ENCODE data around the gene DAPP1.
"Not testable (repeated sequence)": the region's sequence is repeated elsewhere in the genome, so short reads cannot be mapped to it uniquely, and the experiment has no call there.

The DAPP1 gene

GRCh38 chr4:99816545-99817308 is at the start of gene DAPP1:
Gene DAPP1 (plus strand): TSS chr4:99816827. CDS start chr4:99816914, 87 bp downstream.
- peak; percentile 81 to 84 (median 83) for DNase-seq

DNA sequence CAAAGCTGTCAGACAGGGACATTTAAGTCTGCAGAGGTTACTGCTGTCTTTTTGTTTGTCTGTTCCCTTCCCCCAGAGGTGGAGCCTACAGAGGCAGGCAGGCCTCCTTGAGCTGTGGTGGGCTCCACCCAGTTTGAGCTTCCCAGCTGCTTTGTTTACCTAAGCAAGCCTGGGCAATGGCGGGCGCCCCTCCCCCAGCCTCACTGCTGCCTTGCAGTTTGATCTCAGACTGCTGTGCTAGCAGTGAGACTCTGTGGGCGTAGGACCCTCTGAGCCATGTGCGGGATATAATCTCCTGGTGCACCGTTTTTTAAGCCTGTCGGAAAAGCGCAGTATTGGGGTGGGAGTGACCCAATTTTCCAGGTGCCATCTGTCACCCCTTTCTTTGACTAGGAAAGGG is 45.8 kb upstream of the DAPP1 start:
- DNase-seq: not testable (repeated sequence)

DNA sequence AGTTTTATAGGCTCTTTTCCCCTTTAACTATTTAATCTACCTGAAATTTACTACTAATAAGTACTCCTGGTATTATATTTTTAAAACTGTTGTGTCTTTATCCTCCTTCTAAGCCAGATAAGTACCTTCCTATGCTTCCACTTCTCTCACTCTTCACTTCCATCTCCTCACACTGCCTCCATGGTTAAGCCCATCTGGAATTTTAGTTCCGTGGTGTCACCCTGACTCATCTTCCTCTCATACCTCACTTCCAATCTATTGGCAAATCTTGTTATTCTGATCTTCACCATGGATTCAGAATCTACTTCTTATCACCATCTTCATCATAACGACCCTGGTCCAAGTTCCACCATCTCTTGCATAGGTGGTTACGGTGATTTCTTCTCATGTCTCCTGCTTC is 32.7 kb upstream of the DAPP1 start:
- no peak for DNase-seq

- no peak for DNase-seq
Measured at GRCh38 chr4:99784842-99785241, 31.8 kb upstream of the DAPP1 start.

- no peak for DNase-seq
Measured at GRCh38 chr4:99790796-99791617, 25.6 kb upstream of the DAPP1 start.

GRCh38 chr4:99800332-99801004 is 16.2 kb upstream of the DAPP1 start:
- no peak for DNase-seq

- DNase-seq: no peak
Measured at GRCh38 chr4:99801005-99801699, 15.5 kb upstream of the DAPP1 start.

DNA sequence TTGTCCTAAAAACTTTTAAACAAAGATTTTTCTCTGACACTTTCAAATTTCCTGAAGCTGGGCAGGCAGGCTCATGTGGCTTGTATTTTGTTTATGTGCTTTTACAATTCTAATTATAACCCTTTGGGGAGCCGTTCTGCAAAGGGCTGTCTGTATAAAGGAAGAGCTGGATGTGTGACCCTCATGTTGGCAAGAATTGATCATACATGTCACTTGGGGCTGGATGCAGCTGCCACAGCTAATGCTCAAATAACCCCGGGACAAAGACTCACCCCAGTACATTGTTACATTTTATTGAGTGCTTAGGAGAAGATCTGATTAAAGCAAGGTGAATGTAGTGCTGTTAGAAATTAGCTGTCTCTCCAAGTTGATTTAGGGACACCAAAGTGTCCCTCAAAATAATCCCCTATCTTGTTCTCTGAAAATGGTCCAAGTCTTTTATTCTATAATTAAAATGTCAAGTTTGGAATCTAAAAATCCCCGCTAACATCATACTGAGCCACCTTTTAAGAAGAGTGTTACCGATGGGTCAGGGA is 13.0 kb upstream of the DAPP1 start:
- no peak for DNase-seq

DNA sequence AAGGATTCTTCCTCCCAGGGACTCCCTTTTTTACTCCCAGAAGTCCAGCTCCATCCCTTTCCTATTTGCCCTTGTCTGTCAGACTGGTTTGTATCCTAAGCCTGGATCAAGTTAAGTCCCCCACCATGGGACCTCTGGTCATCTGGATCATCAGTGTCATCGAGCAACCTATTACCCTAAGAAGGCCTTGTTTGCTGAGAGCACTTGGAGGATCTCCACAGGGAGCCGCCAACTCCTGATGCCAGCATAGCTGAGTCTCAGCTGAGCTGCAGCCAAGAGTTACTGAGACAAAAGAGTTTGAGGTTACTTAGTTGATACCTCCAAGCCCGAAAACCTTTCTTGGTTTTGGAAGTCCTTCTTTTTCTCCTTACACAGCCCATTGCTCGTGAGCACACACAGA is 10.1 kb upstream of the DAPP1 start:
- DNase-seq: no peak

DNA sequence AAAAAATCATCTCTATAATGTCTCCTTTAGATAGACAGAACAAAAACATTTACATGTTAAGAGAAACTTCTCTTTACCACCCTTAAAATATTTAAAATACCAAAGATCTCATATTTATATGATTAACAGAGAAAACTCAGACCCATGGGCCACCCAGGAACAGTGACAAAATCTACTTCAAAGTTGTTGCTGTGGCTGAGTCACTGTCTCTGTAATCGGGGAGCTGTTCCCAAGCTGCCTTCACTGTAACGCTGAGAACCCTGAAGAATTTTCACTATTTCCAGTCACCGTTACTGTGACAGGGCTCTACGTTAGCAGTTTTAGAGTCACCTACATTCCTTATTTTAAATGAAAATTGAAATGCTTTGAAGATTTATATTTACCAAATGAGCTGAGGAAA is 9.0 kb upstream of the DAPP1 start:
- DNase-seq: no peak

GRCh38 chr4:99808260-99808857 is 8.3 kb upstream of the DAPP1 start:
- DNase-seq: peak; percentile 69 to 77 (median 71)

DNA sequence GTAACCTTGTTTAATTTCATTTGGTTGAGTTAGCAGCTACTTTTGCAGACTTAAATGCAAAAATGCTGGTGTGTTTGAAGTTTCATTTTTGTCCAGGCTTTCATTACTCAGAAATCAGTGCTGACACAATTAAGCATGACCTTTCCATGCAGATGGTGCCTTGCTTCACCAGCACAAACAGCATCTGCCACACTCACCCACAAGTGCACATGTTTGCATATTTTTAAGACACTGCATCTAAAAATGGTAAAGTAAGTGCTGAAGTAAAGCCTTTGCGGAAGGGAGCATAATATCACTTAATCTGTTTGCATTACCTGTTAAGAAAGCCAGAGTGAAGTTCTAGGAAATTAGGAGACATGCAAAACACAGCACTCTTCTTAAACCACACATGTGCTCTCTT is 7.3 kb upstream of the DAPP1 start:
- peak in 1 of 3 donors; percentile 16 for DNase-seq

- DNase-seq: no peak
Measured at GRCh38 chr4:99810536-99810935, 6.1 kb upstream of the DAPP1 start.

- DNase-seq: peak in 1 of 3 donors; percentile 12
Measured at GRCh38 chr4:99811117-99811516, 5.5 kb upstream of the DAPP1 start.

DNA sequence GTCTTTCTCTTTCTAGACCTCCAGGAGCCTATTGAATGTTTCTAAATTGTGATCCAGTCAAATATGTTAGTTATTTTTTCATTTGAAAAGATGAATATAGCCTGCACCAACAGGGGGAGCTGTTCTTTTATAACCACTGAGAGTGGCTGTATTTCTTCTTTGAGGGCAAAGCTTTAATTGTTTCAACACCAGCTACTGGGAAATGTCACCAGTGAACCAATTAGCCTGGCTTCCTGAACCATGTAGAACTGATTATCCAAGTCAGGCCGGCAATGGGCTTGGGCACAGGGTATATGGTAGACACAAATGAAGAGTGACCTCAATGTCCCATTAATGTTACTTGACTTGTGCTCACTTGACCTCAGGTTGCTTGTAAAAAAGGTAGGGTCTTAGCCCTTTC is 4.8 kb upstream of the DAPP1 start:
- peak; percentile 89 to 91 (median 89) for DNase-seq

- peak; percentile 15 to 35 (median 21) for DNase-seq
Measured at GRCh38 chr4:99815597-99816011, 1.0 kb upstream of the DAPP1 start.

- peak; percentile 60 to 86 (median 74) for DNase-seq
Measured at GRCh38 chr4:99817309-99817890, 773 bp downstream of the DAPP1 start.

GRCh38 chr4:99818661-99819060 is 2.0 kb downstream of the DAPP1 start:
- no peak for DNase-seq

DNA sequence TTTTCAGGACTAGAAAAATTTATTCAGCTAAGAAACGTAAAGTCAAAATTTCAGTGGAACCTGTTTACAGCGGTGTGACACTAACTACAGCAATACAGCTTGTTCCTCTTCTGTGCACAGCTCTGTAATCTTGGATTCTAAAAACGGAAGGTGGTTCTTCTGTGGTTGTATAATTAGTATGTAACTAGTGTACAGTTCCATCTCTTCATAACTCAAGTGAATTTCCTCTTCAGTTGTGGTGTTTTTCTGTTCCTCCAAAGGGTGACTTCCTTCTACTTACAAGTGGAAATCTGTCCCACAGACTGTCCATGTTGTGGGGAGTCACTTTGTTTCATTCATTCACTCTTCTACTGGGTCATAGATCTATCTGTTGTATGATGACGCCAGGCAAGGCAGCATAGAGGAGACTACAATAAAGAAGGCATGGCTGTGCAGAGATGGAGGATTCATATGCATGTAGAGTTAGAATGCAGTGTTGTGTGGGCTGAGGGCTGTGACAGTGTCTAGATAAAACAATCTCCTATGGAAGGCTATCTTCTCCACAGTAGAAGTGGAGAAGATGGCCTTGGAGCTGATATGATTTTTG is 5.4 kb downstream of the DAPP1 start:
- peak; percentile 38 to 70 (median 62) for DNase-seq

GRCh38 chr4:99822734-99823133 is 6.1 kb downstream of the DAPP1 start:
- no peak for DNase-seq

- DNase-seq: no peak
Measured at GRCh38 chr4:99824070-99824599, 7.5 kb downstream of the DAPP1 start.

Data from suppressor macrophage treated with lipopolysaccharide for 1 hour (primary cell).